Measurements from ENCODE around the gene TMEM200B. TPM values are rescaled to one million over a fixed set of nuclear protein-coding genes. Genes with fewer than 3 reads are reported as not detected.
"Not testable (repeated sequence)": the region's sequence is repeated elsewhere in the genome, so short reads cannot be mapped to it uniquely, and the experiment has no call there.

Gene TMEM200B
- total RNA-seq, 2 donors from 2014 or later, result 1.7 to 4.8 TPM

DNA sequence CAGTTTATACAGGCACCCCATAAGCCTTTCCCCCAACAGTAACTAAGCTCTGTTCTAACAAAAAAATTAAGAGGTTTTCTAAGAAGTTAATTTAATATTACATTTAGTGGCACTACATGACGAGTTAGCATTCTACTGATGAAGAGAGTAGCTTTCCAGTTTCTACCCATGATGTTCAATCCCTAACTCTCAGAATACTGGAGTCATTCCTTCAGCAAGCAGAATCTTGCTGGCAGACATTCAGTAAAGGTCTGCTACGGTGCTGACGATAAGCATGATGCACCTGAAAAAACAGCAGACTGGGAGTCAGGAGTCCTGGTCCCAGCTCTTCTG, 33.5 kb upstream of the TMEM200B start:
- Histone ChIP-seq H3K27ac (peak overlapping the region in 1 of 2 donors; percentile 47), H3K4me3 (no peak overlapping the region), H3K4me1 (peaks cover 0 to 41% of the 10 kb centered on the region in 2 donors), H3K36me3 (peaks cover 62% of the 10 kb centered on the region), H3K9me3 (no peaks in the 10 kb centered on the region), H3K27me3 (no peaks in the 10 kb centered on the region)
- DNase-seq (ENCODE audit: low spot score), result no peak
- TF ChIP-seq, protein P1, sequence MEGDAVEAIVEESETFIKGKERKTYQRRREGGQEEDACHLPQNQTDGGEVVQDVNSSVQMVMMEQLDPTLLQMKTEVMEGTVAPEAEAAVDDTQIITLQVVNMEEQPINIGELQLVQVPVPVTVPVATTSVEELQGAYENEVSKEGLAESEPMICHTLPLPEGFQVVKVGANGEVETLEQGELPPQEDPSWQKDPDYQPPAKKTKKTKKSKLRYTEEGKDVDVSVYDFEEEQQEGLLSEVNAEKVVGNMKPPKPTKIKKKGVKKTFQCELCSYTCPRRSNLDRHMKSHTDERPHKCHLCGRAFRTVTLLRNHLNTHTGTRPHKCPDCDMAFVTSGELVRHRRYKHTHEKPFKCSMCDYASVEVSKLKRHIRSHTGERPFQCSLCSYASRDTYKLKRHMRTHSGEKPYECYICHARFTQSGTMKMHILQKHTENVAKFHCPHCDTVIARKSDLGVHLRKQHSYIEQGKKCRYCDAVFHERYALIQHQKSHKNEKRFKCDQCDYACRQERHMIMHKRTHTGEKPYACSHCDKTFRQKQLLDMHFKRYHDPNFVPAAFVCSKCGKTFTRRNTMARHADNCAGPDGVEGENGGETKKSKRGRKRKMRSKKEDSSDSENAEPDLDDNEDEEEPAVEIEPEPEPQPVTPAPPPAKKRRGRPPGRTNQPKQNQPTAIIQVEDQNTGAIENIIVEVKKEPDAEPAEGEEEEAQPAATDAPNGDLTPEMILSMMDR (IDR thresholded peaks at IDR 0.05), result no peak

DNA sequence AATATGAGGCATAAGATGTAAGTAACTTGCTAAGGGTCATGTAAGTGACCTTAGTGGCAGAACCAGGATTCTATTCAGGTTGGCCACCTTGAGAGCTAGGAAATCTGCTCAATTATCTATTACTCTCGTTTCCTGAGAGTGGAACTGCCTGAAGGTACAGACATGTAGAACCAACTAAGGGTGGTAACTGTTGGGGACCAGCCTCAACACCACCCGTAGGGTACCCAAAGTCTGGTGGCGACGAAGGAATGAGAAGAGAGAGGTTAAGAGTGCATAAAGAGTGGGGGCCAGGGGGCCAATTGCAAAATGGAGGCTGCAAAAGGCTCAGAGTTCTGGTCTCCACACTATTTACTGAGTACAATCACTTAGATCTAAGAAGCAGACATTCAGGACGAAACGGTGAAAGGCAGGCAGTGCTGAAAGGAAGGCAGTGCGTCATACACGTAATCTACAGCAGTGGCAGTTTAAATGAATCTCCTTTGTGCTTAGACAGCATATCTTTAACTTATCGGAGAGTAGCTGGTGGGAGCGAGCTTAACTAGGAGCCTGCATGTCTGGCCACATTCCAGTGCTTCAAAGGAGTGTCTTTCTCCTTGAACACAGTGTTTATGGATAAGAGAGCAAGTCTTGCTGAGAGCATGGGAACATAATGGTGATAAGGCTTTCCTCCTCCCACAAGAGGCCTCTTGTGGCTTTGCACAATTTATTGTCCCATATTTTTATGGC, 33.0 kb upstream of the TMEM200B start:
- Histone ChIP-seq H3K27ac (peak overlapping the region; percentile 47 to 69), H3K9me3 (no peaks in the 10 kb centered on the region), H3K4me3 (no peak overlapping the region), H3K36me3 (peaks cover 67% of the 10 kb centered on the region), H3K4me1 (peaks cover 0 to 35% of the 10 kb centered on the region in 2 donors), H3K27me3 (no peaks in the 10 kb centered on the region)
- TF ChIP-seq, protein P1 (IDR thresholded peaks at IDR 0.05), result no peak
- DNase-seq (ENCODE audit: low spot score), result no peak

DNA sequence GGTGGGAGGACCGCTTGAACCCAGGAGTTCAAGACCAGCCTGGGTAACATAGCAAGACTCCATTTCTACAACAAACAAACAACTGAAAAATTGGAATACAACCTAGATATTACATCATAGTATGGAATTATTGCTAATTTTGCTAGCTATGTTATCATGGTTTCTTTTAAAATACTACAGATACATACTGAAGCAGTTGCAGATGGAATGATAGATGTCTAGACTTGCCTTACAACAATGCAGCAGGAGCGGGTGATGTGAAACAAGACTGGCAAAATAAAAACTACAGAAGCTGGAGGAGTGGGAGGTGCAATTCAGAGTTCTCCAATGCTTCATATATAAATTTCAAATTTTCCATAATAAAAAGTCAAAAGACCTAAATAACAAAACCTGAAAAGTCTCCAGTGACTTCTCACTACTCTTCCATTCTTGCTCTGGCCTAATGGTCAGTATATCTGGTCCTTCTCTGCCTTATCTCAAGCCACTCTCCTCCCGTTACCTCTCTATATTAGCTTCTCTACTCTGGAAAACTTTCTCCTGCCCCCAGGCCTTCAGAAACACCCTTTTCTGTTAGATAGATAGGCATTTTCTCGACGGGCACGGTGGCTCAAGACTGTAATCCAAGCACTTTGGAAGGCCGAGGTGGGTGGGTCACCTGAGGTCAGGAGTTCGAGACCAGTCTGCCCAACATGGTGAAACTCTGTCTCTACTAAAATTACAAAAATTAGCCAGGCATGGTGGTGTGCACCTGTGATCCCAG, 28.5 kb upstream of the TMEM200B start:
- Histone ChIP-seq H3K27me3 (no peaks in the 10 kb centered on the region), H3K4me1 (peaks cover 0 to 16% of the 10 kb centered on the region in 2 donors), H3K36me3 (peaks cover 88% of the 10 kb centered on the region), H3K4me3 (no peak overlapping the region), H3K27ac (no peak overlapping the region), H3K9me3 (no peaks in the 10 kb centered on the region)
- DNase-seq (ENCODE audit: low spot score), result no peak
- TF ChIP-seq, protein P1 (IDR thresholded peaks at IDR 0.05), result no peak

DNA sequence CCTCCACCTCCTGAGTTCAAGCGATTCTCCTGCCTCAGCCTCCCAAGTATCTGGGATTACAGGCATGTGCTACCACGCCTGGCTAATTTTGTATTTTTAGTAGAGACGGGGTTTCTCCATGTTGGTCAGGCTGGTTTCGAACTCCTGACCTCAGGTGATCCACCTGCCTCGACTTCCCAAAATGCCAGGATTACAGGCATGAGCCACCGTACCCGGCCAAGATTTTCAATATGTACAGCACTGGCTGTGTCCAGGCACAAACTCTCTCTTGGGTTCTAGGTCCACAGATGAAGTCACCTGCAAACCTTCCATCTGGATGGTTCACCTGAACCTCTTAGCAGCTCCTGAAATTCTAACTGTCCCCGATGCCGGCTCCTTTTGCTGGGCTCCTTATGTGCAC, 26.6 kb upstream of the TMEM200B start:
- H3K4me1 ChIP-seq; H3K27me3 ChIP-seq; H3K9me3 ChIP-seq; H3K27ac ChIP-seq; DNase-seq (ENCODE audit: low spot score); H3K4me3 ChIP-seq: not testable (repeated sequence)
- H3K36me3 ChIP-seq, result peaks cover 93% of the 10 kb centered on the region

DNA sequence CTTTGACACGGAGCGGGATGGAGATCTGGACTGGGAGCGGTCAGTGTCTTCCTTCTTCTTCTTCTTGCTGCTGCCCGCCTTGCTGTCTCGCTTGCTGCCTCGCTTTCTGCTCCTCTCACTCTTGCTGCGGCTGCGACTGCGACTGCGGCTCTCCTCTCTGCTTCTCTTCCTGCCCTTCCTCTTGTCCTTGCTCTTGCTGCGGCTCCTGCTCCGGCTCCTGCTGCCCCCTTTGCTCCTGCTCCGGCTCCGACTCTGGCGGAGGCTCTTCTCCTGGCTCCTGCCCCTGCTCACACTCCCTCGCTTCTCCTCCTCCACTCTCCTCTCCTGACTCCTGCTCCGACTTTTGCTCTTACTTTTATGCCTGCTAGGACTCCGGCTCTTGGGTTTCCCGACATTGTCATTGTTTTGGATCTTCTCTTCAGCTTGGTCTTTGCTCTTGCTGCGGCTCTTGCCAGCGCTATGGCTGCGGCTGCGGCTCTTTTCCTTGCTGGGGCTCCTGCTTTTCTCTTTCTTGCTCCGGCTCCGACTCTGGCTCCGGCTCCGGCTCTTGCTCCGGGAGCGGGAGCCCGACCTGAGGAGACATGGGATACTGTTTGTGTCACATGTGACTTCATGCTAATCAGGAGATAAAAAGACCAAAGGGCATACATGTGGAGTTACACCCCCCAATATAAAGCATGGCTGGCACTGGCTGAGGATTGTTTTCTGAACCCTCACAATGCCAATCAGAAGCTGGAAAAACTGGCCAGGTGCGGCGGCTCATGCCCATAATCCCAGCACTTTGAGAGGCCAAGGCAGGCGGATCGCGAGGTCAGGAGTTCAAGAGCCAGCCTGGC, 25.2 kb upstream of the TMEM200B start:
- DNase-seq (ENCODE audit: low spot score), result no peak
- Histone ChIP-seq H3K4me1 (peaks cover 0 to 8% of the 10 kb centered on the region in 2 donors), H3K36me3 (peaks cover 81% of the 10 kb centered on the region), H3K27me3 (no peaks in the 10 kb centered on the region), H3K27ac (no peak overlapping the region), H3K9me3 (no peaks in the 10 kb centered on the region), H3K4me3 (no peak overlapping the region)
- TF ChIP-seq, protein P1 (IDR thresholded peaks at IDR 0.05), result no peak

Data from right atrium auricular region (tissue), 2 donors.